GM18505 (cell line): ENCODE results near the gene CDH4.

ENCODE experiments used
- ATAC-seq: cut with Tn5 transposase; IDR thresholded peaks from one replicate; pipeline ENCODE4 v1.9.1; 2021; ENCODE audit not compliant: unreplicated experiment
- POLR2A ChIP-seq: IDR thresholded peaks from 4 replicates; pipeline ENCODE4 v1.6.1; 2011; ENCODE audit warnings: borderline replicate concordance; ENCODE audit not compliant: insufficient read depth, insufficient read length; ENCODE audit errors: extremely low read depth

The CDH4 gene

DNA sequence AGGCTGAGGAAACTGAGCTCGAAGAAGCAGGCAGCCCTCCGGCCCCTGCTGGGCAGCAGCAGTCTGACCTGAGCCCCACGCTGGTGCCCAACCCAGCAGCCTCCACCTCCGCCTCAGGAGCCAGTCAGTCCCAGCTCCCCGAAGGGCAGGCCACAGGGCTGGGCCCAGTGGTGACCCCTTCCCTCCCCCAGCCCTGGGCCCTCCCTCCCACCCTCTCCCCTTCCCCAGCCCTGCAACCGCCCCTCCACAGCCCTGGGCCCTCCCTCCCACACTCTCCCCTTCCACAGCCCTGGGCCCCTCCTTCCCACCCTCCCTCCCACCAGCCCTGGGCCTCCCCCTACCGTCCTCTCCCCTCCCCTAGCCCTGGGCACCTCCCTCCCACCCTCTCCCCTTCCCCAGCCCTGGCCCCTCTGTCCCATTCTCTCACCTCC, 698.6 kb downstream of the CDH4 start:
- no peak for TF ChIP-seq POLR2A
- ATAC-seq: no peak

DNA sequence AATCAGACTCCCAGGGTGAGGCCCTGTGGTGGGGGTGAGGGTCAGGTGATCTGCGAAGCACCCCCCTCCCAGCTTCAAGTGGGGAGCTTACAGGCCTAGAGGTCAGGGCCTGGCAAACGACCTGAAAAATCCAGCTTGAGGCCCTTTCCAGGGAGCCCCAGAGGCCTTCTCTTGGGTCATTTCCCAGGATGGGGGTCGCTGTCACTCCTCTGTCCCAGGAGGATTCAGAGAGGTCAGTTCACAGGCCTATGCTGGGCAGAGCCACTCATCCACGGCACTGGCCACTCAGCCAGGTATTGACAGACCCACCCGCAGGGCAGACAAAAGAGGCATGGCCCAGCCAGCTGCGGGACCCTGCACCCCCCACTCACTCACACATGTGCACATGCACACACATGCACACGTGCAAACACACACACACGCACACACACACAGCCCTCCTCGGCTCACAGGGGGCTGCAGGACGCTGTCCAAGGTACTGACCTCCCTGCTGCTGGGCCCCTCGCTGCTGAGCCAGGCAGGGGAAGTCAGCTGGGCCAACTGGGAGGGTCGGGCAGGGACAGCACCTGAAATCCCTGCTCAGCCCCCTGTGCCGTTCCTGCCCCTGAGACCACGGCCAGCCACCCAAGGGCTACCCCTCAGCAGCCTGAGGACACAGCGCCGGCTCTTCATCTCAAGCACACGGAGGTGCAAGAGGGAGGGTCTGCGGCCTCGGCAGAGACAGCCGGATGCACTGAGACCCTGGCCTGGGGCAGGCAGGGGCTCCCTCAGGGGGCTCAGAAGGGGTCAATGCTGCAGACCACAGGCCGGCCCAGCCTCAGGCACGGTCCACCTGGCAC, 699.9 kb downstream of the CDH4 start:
- no peak for TF ChIP-seq POLR2A
- ATAC-seq: no peak

DNA sequence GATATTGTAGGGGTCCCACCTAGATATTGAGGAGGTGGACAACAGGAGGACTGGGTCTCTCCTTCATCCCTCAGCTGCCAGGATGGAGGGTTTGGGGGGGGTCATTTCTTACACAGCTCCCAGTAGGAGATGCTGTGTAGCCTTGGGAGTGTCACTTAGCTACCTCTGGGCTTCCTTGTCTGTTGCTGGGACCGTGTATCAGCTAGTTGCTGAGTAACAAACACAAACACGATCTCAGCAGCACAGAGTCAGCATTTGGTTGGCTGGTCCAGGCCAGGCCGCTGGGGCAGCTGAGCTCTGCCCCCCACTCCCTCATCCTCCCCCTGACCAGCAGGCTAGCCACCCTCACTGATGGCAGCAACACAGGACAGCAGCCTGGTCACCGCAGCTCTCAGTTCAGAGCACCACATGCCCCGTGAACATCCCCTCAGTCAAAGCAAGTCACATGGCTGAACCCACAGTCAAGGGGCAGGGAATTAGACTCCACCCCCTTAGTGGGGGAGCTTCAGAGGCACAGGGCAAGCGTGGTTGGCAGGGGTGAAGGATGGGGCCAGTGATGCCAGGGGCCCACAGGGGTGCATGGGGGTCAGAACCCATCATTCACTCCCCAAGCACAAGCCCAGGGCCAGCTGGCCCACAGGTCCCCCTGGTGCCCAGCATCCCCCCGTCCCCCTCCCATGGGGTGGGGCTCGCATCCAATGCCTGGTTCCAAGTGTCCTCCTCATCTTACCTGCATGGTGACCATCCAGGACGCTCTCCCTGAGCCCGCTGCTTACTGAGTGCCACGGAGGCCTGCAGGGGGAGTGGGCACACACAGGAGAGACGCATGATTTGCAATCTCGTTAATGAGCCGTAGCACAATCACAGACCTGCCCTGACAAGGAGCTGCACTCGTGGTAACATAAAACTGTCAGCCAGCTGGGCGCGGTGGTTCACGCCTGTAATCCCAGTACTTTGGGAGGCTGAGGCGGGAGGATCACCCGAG, 701.3 kb downstream of the CDH4 start:
- no peak for TF ChIP-seq POLR2A
- no peak for ATAC-seq

DNA sequence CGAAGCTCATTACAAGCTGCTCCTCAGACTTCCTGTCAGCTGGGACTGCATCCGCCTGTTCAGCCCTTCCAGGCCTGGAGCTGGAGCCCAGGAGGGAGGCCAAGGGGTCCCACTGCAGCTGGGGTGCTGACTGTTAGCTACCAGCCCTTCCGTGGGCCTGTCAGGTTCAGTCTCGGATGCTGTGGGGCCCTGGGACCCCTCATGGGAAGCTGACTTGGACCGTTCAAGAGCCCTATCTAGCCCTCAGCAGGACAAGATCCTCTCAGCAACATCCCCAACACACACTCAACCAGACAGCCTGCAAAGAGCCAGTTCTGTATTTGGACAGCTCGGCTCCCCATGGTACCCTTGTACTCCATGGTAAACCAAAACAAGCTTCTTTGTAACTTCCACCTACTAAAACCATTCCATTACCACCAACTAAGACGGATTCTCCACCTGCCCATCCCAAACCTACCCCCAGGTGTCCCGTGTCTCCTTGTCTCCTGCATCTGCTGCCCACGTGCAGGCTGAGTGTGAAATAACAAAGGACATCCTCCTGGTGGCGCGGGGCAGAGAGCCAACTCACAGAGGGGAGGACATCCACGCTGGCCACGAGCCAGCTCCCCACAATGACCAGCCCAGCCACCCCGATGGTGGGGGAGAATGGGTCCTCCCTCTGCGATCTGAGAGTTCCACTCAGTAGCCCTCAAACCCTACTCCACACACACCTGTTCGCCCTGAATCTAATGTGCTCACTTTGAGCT, 702.4 kb downstream of the CDH4 start:
- ATAC-seq: no peak
- TF ChIP-seq POLR2A: no peak

DNA sequence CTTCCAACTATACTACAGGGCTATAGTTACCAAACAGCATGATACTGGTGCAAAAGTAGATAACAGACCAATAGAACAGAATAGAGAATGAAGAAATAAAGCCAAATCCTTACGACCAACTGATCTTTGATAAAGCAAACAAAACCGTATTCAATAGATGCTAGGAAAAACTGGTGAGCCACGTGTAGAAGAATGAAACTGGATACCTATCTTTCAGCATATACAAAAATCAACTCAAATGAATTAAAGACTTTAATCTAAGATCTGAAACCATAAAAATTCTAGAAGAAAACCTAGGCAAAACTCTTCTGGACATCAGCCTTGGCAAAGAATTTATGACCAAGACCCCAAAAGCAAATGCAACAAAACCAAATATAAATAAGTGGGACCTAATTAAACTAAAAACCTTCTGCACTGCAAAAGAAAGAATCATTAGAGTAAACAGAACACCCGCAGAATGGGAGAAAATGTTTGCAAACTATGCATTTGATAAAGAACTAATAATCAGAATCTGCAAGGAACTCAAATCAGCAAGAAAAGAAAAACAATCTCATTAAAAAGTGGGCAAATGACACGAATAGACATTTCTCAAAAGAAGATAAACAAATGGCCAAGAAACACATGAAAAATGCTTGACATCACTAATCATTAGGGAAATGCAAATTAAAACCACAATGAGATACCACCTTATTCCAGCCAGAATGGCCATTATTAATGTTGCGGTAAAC, 703.8 kb downstream of the CDH4 start:
- no peak for ATAC-seq
- no peak for TF ChIP-seq POLR2A

DNA sequence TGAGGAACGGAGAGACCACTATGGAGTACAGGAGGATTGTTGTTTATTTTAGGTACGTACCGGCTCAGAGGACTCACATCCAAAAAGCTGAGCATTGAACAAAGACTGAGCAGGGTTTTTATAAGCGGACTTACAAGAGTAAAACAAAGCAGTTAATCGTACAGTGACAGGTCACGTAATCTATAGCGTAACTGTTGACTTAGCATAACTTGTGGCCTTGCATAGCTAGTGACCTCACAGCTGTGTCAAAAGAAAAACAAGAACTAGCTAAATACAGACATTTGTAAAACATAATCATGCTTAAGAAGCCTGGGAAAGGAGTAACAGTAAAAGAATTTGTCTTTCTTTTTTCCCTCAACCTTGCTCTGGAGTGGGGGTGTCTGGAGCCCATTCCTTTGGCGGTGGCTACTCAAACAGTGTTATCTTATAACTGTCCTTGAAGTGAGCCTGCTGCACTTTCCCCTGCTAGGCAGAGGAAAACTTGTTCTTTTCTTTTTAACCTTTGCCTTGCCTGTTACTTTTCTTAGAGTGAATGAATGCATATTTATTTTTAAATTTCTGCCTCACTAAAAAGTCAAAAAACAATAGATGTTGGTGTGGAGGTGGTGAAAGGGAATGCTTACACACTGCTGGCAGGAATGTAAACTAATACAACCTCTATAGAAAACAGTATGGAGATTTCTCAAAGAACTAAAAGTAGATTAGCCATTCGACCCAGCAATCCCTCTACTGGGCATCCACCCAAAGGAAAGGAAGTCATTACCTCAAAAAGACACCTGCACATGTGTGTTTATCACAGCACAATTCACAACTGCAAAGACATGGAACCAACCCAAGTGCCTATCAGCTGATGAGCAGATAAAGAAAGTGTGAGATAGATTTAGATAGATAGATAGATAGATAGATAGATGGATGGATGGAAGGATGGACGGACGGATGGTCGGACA, 704.6 kb downstream of the CDH4 start:
- no peak for ATAC-seq
- no peak for TF ChIP-seq POLR2A

DNA sequence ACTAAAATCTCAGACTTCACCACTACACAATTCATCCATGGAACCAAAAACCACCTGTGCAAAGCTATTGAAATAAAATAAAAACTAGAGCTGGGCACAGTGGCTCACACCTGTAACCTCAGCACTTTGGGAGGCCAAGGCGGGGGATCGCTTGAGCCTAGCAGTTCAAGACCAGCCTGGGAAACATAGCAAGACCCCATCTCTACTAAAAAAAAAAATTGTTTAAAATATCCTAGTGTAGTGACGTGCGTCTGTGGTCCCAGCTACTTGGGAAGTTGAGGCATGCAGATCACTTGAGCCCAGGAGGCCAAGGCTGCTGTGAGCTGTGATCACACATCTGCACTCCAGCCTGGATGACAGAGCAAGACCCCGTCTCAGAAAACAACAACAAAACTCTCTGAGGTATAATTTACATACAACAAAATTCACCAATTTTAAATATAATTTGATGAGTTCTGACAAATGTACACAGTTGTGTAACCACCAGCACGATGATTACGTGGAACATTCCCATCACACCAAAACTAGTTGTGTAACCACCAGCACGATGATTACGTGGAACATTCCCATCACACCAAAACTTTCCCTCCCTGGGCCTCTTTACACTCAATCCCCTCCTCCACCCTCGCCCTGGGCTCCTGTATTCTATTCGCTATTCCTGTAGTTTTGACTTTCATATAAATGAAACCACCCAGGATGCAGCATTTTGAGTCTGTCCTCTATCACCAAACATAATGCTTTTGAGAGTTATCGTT, 706.1 kb downstream of the CDH4 start:
- ATAC-seq: no peak
- TF ChIP-seq POLR2A: no peak

DNA sequence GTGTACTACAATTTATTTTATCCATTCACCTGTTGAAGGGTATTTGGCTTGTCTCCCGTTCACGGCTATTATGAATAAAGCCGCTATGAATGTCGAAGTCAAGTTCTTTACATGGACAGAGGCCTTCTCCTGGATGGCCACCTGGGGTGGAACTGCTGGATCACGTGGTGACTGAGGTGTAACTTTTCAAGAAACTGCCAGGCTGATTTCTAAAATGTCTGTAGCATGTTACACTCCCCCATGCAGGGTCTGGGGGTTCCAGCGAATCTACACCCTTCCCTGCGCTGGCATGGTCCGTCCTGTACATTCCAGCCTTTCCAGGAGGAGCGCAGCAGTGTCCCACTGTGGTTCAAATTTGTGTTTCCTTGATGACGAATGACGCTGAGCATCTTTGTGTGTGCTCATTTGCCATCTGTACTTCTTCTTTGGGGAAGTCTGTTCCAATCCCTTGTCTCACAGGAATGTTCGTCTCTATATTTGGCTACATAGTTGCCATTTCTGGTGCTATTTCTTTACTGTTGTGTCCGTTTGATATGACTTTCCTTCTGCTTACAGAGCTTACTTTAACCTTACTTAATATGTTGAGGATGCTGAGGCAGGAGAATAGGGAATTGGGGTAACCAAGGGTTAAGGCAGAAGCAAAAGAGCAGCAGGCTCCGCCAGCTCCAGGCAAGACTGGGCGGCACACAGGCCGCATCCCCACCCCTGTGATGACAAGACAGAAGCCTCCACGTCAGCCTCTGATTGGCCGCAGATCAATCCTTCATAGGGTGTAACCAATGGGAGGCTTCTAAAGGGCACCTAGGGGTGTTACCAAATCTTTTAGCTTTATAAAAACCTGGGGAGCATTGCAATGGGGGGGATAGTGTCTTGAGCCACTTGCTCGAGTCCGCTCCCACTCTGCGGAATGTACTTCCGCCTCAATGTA, 707.0 kb downstream of the CDH4 start:
- ATAC-seq: no peak
- no peak for TF ChIP-seq POLR2A

DNA sequence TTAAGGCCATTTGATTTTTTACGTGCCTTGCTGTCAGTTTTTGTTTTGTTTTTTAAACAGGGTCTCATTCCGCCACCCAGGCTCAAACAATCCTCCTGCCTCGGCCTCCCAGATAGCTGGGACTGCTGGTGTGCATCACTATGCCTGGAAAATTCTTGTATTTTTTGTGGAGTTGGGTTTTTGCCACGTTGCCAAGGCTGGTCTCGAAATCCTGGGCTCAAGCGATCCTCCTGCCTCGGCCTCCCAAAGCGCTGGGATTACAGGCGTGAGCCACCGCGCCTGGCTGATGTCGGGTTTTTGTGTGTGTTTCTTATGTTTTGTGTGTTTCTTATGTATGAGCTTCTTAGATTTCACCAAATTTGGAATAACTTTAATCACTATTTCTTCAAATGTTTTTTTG, 708.8 kb downstream of the CDH4 start:
- ATAC-seq: no peak
- no peak for TF ChIP-seq POLR2A

DNA sequence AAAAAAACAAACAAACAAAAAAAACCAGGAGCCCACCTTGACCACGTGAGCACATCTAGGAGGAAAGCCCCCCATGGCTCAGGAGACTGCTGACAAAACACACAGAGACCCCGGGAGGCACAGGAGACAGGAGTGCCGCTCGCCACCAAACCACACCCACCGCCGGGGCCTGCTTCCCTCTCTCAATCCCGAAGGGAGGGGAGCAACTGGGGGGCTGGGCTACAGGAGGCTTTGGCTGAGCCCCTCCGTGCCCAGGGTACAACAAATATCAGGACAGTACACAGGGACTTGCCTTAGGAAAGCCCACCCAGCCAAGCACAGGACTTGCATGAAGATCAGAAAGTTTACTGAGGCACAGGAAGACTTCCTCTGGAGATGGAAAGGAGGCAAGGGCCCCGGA, 711.1 kb downstream of the CDH4 start:
- ATAC-seq: no peak
- no peak for TF ChIP-seq POLR2A
